Stimulated activated CD4-positive, alpha-beta T cell treated with anti-CD3 and anti-CD28 coated beads, TNF-alpha, amount 100 ng/mL, for 4 hours (primary cell): ENCODE measurements around the gene TMEM187.

Experiments used
- DNase-seq, 3 experiments: peaks; one replicate each; pipeline ENCODE4 v3.0.0-alpha.2; 2020; ENCODE audit warnings: low read depth in 3 of 3

TMEM187 gene

DNA sequence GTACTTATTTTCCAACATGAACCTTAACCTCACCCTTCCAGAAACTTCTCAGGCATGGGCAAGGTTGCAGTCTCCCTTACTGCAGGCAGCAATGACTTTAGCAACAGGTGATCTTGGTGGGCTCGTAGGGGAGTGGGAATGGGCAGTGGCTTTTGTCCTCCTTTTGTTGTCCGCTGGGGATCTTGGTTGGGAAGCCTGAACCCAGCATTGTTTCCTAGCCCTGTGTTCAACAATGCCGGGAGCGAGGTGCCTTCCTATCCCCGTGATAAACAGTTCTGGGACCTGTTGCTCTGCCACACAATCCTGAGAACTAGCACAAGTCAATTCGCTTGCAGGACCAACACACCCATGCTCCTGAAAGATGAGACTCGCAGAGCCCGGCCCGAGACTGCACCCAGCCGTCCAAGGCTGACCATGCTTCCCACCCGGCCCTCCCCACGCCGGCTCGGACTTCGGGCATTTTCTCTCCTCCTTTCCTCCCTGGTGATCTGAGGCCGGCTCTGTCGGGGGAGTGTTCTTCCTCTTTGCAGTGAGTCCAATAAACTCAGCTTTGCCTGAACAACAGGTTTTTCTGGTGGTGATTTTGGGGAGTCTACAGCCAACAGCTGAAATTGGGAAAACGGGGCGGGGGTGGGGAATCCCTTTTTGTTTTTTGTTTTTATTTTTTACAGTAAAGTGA, 26.9 kb downstream of the TMEM187 start:
- DNase-seq = no peak

DNA sequence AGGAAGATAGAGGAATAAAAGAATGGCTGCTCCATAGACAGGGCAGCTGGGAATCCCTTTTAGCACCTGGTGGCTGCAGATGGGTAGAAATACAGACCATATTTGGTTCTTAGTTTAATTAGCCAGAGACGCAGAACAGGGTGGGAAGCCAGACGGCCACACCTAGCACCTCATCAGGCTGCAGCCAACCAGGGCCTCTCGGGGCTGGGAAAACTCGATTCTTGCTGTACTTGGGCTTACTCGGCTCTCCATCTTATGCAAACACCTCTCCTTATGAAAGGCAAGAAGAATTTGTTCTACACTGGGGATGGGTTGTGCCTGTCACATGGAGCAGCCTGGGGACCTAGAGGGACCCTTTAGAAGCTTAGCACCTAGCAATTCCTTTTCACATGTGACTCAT, 27.5 kb downstream of the TMEM187 start:
- DNase-seq = no peak

DNA sequence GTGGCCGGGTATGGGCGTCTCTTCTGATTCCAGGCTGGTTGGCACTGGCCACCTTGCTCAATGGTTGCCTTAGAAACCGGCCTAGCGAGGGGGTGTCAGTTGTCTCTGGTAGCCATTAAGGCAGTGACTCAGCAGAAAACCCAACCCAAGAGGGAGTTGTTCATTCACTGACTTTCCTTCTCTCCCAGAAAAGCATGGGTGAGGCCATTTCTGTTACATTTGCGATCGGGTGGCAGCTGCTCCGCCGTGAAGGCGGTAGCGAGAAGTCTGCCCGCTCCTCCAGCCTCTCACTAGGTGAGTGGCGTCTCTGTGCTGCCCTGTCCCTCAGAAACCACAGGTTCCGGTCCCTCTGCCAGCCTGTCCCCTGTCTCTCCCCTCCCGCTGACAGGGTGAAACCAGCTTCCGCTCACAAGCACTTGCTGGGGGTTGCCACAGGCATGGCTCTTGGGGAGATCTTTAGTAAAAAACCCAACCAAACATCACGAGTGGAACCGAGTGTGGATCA, 29.7 kb downstream of the TMEM187 start:
- no peak for DNase-seq

DNA sequence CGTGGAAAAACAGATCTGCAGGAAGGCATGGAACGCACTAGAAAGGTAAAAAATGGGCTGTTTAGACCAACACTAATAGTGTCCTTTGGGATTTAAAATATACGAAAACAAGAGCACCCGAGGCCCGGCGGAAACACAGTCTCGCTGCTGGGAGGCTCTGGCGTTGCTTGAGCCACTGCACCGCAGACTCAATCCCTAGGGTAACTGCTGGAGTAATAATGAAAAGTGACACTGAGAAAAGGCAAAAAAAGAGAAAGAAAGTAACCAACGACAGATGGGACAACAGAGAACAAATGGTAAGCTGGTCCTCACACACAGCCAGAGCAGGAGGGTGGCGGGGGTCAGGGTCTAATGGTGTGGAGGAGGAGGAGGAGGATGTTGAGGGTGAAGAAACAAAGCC, 31.8 kb downstream of the TMEM187 start:
- DNase-seq = no peak

DNA sequence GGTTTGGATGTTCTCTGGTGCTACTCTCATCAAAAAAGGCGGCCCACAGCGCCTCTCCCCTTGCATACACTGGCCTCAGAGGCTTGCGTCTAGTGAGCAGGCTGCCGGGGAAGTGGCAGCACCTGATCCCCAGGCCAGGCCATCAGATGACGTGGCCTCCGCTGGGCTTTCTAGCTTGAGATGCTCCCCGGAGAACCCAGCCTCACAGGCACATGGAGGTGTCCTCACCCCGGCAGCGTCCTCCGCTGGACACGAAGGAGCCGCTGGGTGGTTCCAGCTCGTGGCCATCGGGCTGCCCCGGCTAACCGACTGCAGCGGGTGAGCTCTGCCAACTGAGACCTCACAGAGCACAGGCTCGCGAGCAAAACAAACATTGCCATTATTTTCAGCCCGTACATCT, 34.4 kb downstream of the TMEM187 start:
- no peak for DNase-seq

DNA sequence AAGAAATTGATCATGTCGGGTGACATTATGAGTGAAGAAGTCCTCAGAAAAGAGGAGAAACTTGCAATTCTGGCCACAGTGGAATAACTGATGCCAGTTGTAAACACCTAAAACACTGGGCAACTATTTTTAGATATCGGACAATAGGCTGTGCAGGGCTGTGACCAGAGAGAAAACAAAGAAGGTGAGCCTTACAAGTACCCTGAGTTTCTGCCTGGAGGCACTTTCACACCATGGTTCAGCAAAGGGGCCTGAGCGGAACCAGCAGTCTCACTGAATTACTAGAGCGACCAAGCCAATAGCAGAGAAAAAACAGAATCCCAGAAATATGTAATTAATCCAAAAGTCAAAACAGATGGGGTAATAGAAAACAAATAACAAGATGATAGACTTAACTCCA, 36.0 kb downstream of the TMEM187 start:
- no peak for DNase-seq

DNA sequence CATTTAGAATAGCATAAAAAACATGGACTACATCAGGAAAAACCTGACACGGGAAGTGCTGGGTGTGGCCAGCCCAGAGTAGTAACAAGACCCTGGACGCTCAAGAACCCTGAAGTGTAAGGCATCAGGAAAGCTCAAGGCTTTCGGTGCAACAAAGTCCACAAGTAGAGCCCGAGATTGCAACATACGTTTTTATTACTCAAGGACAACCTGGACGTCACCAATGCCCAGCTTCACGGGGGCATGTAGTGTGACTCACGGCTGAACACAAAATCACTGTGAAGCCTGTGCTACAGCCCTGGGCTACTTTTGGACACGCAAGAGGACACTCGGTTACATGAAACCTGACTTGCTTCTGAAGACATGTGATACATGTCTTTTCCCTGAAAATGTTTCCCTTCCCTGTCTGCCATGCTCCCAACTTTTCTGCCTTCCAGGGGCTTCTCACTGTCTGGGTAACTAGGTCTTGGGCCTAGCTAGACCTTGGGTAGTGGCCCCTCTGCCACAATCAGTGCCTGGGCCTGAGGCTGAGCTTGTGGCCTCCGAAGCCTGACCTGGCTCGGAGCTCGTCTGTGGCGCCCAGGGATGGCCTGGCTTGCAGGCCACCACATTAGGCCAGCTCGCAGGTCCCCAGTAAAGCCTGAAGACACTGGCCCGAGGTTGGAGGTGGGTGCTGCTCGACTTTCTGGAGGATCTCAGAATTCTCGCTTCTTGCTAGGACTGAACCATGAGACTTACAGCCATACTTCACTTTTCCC, 38.0 kb downstream of the TMEM187 start:
- DNase-seq = no peak

DNA sequence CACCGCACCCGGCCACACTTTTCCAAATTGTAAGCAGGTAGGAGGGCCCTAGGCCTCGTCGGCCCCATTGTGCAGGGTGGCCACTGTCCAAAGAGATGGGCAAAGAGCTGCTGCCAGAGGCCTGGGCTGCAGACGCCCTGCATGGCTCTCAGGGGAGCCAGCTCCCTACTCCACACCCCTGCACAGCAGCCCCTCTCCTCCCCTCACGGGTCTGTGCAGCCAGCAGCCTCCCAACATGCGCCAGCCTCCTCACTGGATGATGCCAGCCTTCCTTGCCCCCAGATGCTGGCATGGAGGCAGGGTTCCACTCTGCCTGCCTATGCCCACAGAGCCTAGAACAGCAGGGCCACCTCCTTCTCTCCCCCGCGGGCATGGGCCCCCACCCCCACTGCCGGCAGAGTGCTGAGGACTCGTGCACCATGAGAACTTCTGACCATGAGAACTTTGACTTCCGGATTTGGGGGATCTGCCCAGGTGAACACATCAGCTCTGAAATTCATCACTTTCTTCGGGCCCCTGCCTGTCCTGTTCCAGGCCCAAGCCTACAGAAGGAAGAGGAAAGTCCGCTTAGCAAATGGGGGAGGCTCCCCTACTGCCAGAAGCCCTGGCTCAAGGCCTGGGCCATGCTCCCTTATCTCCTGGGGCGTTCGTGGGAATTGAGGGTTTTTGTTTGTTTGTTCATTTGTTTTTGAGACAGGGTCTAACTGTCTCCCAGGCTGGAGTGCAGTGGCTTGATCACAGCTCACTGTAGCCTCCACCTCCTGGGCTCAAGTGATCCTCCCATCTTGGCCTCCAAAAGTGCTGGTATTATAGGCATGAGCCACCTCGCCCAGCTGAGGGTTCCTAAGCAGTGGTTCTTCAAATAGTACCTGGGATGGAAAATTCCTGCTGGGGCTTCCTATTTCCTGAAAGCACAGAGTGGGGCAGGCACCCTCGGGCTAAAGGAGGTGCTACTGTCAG, 39.1 kb downstream of the TMEM187 start:
- DNase-seq = no peak

DNA sequence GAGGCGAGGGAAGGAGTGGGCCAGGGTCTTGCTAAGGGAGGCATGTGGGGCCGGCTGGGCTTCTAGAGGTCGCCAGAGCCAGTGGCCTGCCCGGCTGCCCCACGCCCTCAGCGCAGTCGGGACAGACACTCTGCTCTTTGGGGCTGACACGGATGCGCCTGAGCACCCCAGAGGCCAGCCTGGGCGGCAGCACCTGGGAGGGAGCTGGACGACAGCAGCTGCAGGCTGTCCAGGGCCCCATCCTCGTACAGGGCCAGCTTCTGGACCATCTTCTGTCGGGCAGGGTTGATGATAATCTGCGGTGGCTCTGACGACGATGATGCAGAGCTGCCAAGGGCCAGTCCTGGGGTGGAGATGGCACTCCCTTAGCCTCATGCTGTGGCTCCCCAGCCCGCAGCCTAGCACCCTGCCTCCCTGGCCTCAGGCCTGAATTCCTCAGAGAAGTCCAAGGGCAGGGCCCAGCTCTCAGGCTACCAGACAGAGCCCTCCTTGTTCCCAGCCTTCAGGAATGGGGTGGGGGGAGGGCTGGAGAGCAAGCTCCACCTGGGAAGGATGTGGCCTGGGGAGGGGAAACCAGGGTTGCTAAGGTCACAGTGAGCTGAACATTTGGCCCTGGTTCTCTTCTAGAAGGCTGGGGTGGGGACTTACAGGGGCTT, 39.9 kb downstream of the TMEM187 start:
- no peak for DNase-seq

DNA sequence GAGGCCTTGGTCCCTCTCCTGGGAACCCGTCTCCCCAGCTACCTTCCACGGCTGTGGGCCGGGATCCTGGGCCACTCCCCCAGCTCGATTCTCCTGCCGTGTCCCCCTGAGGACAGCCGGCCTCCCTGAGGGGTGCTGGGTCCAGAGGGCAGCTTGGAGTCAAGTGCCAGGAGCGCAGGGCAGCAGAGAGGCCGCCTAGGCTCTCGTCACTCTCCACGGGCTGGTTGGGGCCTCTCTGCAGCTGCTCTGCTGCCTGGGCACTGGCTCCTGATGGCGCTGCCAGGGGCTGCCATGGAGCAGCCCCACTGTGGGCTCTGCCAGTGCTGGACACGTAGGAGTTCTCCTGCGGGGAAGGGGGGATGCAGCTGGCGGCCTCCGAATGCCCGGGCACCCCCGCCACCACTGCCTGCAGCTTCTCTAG, 40.5 kb downstream of the TMEM187 start:
- DNase-seq = no peak

DNA sequence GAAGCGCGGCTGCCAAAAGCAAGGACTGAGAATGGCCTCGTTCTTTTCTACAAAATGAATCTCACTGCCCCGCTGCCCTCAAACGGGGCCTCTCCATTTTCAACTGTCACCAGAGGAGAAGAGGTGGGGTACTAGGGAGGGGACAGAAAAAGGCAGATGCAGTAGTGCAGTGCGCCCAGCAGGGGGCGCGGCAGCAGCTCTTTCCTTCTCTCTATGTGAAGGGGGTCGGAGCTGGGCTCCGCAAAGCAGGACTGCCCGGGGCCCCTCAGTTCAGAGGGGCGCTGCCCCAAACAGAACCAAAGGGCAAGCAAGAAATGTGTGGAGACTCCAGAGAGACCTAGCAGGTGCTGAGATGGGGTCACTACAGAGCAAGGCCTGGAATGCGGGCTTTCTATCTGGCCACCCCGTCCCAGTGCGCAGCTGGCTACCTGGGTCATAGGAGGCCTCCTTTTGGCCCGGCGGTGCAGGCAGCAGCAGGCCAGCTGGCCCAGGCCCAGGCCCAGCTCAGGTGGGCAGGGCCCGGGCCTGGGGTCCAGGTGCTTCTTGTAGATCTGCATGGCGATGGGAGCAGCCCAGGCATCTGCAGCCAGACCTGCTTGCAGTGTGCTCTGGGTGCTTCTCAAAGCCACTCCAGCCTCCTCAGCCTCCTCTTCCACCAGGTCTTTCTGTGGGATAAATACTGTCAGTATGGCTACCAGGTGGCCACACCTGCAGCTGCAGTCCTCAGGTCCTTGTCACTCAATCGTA, 41.2 kb downstream of the TMEM187 start:
- peak in 2 of 3 experiments; percentile 21 to 23 for DNase-seq

DNA sequence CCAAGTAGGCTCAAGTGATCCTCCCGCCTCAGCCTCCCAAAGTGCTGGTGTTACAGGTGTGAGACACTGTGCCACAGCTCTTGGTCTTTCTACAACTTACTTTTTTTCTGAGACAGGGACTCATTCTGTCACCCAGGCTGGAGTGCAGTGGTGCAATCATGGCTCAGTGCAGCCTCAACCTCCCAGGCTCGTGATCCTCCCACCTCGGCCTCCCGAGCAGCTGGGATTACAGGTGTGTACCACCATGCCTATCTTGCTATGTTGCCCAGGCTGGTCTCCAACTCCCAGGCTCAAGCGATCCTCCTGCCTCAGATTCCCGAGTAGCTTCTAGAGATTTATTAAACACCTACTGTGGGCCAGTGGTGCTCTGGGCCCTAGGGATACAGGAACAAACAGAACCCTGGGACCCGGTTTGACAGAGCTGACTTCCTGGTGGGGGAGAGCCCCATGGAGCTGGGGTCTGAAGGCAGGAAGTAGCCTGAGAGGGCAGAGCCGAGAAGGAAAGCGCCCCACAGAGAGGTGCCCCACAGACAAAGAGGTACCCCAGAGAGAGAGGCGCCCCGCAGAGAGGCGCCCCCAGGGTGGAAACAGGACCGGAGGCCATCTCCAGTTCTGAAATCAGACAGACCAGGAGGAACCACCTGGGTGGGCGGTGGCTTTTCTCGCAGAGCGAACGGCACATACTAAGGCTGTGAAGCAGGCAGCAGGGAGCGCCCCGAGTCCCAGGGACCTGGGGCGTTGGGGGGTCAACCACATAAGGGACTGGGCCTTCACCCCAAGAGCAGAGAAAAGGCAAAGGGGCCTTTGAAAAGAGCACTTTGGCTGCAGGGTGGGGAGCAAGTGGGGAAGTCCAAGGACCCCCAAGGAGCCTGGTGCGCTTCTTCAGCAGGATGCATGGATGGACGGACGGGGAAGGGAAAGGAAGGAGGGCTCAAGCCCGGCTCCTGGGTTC, 42.2 kb downstream of the TMEM187 start:
- no peak for DNase-seq

DNA sequence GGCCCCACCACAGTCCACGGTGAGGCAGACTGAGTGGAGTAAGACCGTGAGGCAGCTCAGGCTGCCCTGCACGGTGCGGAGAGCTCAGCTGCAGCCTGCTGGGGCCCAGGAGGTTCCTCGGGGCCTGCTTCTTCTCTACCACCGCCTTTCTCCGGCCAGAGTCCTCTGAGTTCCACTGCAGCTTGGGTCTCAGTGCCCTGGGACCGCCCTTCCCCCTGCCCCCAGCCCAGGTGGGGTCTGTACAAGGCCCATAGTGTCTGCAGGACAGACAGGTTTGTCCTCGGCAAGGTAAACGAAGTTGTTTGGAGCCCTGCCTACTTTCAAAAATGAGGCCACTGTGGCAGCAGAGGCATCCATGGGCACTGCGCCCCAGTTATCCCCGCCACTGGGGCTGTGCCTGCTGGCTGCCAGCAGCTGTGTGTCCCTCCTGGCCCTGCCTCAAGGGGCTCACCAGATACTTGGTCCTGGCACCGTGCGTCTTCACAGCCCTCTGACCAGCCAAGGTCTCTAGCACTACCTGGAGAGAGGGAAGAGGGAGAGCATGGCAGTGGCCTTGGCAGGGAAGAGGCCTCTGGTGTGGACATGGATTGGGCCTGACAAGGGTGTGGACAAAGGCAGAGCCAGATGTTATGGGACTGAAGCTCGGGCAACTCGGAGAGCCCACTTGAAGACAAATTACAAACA, 43.2 kb downstream of the TMEM187 start:
- DNase-seq = no peak

DNA sequence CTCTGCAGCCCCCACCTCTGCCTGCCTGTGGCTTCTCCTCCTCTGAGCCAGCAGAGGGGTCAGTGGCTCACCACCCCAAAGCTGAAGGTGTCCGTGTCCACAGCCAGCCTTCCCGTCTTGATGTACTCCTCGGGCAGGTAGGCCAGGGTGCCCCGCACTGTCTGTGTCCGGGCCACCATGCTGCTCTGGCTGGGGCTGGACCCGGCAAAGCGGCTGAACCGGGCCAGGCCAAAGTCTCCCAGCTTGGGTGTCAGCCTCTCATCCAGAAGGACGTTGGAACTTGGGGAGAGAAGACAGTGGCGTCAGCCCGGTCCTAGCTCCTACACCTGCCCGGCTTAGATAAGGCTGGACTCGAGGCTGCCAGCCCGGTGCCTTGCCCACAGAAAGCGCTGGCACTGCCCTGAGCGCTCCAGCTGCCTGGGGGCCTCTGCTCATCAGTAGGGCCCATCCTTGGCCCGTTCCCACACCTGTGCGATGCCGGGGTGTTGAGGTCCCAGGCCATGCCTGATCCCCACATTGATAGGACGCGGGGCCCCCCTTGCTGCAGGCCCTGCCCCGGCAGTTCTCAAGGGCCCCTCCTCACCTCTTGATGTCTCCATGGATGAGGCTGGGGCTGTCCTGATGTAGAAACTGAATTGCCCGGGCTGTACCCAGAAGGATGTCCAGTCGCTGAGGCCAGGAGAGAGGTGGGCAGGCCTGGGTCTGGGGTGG, 44.0 kb downstream of the TMEM187 start:
- no peak for DNase-seq

DNA sequence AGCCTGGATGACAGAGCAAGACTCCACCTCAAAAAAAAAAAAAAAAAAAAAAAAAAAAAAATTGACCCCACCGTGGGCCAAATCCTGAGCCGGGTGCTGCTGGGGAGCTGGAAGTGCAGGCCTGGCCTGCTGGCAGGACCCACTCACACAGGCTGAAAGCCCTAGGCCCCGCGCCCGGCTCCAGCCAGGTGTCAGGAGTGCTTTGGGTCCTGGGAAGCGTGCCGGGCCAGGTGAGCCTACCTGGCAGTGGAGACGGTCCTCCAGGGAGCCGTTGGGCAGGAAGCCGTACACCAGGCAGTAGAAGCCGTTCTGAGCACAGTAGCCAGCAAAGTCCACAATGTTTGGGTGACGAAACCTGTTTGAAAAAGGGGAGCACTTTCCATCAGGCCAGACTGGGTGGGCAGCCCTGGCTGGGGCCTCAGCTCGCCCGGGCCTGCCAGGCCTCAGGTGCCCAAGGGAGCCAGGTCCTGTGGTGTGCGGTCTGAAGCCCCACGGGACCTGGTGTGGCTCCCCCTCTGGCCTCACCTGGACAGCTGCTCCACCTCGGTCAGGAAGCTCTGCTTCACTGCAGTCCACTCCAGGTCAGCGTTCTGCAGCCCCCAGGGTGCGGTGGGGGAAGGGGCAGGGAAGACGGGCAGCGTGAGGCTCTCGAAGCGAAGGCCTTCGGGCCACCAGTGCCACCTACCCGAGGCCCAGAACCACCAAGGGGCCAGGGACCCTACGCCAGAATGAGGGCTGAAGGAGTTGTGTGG, 45.4 kb downstream of the TMEM187 start:
- DNase-seq = no peak

DNA sequence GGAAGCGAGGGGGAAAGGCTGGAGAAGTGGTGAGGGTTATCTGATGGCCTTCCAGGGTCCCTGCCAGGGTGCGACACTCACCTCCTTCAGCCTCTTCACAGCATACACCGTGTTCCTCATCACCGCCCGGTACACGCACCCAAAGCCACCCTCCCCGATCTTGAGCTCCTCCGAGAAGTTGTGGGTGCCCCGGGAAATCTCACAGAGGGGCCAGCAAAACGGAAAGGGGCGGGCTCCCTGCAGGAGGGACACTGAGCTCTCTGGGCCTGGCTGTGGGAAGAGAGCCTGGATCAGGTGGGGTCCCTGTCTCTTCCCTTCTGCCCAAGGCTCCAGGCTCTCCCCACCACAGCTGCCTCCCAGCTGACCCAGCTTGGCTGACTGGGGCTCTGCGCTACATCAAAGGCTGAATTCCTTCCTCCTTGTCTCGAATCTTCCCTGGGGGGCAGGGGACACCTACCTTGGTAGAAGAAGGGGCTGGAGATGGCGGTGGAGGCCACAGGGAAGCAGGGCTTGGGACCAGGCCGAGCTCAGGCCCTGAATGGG, 46.0 kb downstream of the TMEM187 start:
- no peak for DNase-seq

DNA sequence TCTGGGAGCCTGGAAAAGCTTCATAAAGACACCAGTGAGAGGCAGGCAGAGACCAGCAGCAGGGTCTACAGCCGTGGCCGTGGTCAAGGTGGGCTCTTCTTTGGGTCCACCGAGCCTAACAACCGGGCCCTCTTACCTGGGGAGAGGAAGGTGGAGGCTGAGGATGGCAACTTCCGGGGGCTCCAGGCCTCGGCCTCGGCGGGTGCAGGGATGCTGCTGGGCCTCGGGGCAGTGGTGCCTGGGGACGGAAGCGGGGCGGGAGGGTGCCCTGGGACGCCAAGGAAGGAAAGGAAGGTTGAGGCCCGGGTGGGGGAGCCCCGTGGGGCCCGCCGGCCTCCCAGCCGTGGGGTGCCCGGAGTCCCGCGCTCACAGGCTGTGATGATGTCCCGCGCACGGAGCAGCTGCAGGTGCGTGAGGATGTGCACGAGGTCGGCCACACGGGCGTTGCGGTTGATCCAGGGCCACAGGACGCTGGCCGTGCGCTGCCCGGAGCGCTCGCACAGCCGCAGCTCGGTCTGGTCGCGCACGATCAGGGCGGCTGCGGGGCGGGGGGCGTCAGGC, 46.6 kb downstream of the TMEM187 start:
- DNase-seq = no peak
